PC-9 (cell line): ENCODE results near the gene TAS1R1. TPM values are rescaled to one million over a fixed set of nuclear protein-coding genes. Genes with fewer than 3 reads are reported as not detected.

Source experiments
- BruUV-seq: library from RNA; stranded (reverse); fragments of 400-500 nt; replicated peaks from 2 replicates; lab custom pipeline; 2021; lab: Mats Ljungman, UMichigan
- CTCF ChIA-PET: fragments of 300-600 bp; sonication (Branson Sonifier 250); formaldehyde crosslinking; loops from one replicate; lab custom pipeline; 2022; ENCODE audit warnings: antibody characterized with exemption; lab: Charles Lee
- POLR2A ChIA-PET: fragments of 300-600 bp; sonication (Branson Sonifier 250); formaldehyde crosslinking; loops from one replicate; lab custom pipeline; 2022; ENCODE audit warnings: antibody characterized with exemption; ENCODE audit not compliant: unreplicated experiment; lab: Charles Lee
- DNase-seq, 2 experiments: peaks; one replicate each; pipeline versions ENCODE4 v3.0.0 to v3.0.0-alpha.2; 2015 to 2022; ENCODE audit warnings: mixed read lengths in 1 of 2
- H2AFZ ChIP-seq: fragments of 200-600 bp; sonication (generic); 2 replicates; pipeline ENCODE4 v1.8.1; 2017; ENCODE audit warnings: antibody characterized with exemption
- H3F3A ChIP-seq: fragments of 200-600 bp; sonication (generic); 2 replicates; pipeline ENCODE4 v1.8.1; 2017; ENCODE audit warnings: antibody characterized with exemption, mild to moderate bottlenecking, low read depth; ENCODE audit not compliant: insufficient read depth
- H3K27ac ChIP-seq: fragments of 200-600 bp; sonication (generic); 2 replicates; pipeline ENCODE4 v1.6.1; 2016; ENCODE audit warnings: mixed run types
- H3K27me3 ChIP-seq: fragments of 200-600 bp; sonication (generic); 2 replicates; pipeline ENCODE4 v1.6.1; 2016; ENCODE audit warnings: low read depth, mixed run types; ENCODE audit not compliant: insufficient read depth
- H3K36me3 ChIP-seq: fragments of 200-600 bp; sonication (generic); 2 replicates; pipeline ENCODE4 v1.6.1; 2016; ENCODE audit warnings: low read depth, mixed run types
- H3K4me1 ChIP-seq: fragments of 200-600 bp; sonication (generic); replicated peaks from 2 replicates; pipeline ENCODE4 v1.6.1; 2016; ENCODE audit warnings: mixed run types; ENCODE audit not compliant: insufficient read depth
- H3K4me2 ChIP-seq: fragments of 200-600 bp; sonication (generic); 2 replicates; pipeline ENCODE4 v1.6.1; 2017; ENCODE audit warnings: mixed run types
- H3K4me3 ChIP-seq: fragments of 200-600 bp; sonication (generic); 2 replicates; pipeline ENCODE4 v1.6.1; 2016; ENCODE audit warnings: mixed run types
- H3K79me2 ChIP-seq: fragments of 200-600 bp; sonication (generic); 2 replicates; pipeline ENCODE4 v1.6.1; 2017; ENCODE audit warnings: low read depth, mixed run types
- H3K9me2 ChIP-seq: fragments of 200-600 bp; sonication (generic); 2 replicates; pipeline ENCODE4 v1.8.1; 2017; ENCODE audit warnings: mild to moderate bottlenecking; ENCODE audit not compliant: insufficient read depth
- H3K9me3 ChIP-seq: fragments of 200-600 bp; sonication (generic); 2 replicates; pipeline ENCODE4 v1.8.1; 2016; ENCODE audit warnings: low read depth; ENCODE audit not compliant: insufficient read depth
- H4K20me1 ChIP-seq: fragments of 200-600 bp; sonication (generic); 2 replicates; pipeline ENCODE4 v1.8.1; 2017; ENCODE audit not compliant: insufficient read depth
- CTCF ChIP-seq: fragments of 200-600 bp; sonication (generic); conservative IDR thresholded peaks from 2 replicates; pipeline ENCODE4 v1.6.1; 2017; ENCODE audit warnings: mixed run types, antibody characterized with exemption, mild to moderate bottlenecking, moderate library complexity
- EZH2 ChIP-seq: fragments of 200-600 bp; sonication (generic); IDR thresholded peaks from 2 replicates; pipeline ENCODE4 v1.8.0; 2017; ENCODE audit warnings: antibody characterized with exemption, low read depth
- intact Hi-C: fragments of 100-400 bp; cut with micrococcal nuclease; formaldehyde crosslinking; loops from one replicate; pipeline ENCODE4 v1.10.0; 2022; ENCODE audit not compliant: unreplicated experiment
- total RNA-seq: library from RNA; stranded (reverse); gene quantifications from 2 replicates; pipeline ENCODE4 v1.2.3, GENCODE V29; 2021

The TAS1R1 gene
- total RNA-seq, 1 experiment from 2014 or later = not detected

DNA sequence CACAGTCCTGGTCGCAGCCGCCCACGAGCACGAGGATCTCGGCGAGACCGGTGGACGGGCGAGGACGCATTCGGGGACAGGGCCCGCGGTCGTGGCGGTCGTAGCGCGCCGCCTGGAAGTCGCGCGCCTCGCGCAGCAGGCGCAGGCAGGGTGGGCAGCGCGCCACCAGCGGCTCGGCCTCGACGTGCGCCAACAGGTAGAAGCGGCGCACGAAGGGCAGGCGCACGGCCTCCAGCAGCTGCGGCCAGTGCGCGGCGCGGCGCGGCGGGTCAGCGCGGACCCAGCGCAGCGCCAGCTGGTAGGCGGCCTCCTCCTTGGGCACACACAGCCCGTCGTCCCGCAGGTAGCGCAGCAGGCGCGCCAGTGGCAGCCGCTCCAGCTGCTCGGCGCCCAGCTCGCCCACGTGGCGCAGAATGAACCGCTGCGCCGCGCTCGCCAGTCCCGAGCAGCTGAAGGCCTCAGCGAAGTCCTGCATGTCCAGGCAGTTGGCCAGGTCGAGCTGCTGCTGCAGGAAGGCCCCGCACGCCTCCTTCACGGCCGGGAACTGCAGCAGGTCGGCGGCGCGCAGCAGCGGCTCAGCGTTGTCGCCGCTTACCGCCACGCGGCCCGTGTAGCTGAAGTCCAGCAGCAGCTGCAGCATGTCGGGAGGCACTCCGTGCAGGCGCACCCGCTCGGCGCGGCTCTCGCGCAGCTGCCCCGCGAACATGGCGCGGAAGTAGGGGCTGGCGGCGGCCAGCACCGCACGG, 47.0 kb downstream of the TAS1R1 start:
- no peaks in the 10 kb centered on the region for H3K4me1 ChIP-seq
- H3F3A ChIP-seq = peaks cover 2% of the 10 kb centered on the region; the same call in 1 of the 2 replicates
- ChIA-PET CTCF (no interaction called here), POLR2A (interaction anchor here (0.6 kb wide), 1 partner anchor 112 kb away, joined by 4 read pairs; no protein-coding TSS in a partner anchor)
- peaks cover 44% of the 10 kb centered on the region for H3K79me2 ChIP-seq
- no peaks in the 10 kb centered on the region for H3K27me3 ChIP-seq
- H3K36me3 ChIP-seq = no peaks in the 10 kb centered on the region
- peak overlapping the region; percentile 86 for H3K4me3 ChIP-seq
- TF ChIP-seq EZH2 = no peak
- no peak for TF ChIP-seq CTCF
- no peaks in the 10 kb centered on the region for H3K9me3 ChIP-seq
- H3K9me2 ChIP-seq = no peaks in the 10 kb centered on the region
- DNase-seq = peak in 1 of 2 experiments; percentile 44
- peak overlapping the region; percentile 84 for H3K27ac ChIP-seq
- no peaks in the 10 kb centered on the region; the same call in 1 of the 2 replicates for H4K20me1 ChIP-seq
- BruUV-seq = no TSS peak
- H2AFZ ChIP-seq = peak overlapping the region; percentile 78
- intact Hi-C loops = loop anchor here (1.0 to 5.0 kb wide), 3 partner anchors 11 to 110 kb away; partner anchors contain the start of genes NOL9, PHF13 and PLEKHG5
- peak overlapping the region; percentile 99 for H3K4me2 ChIP-seq

GRCh38 chr1:6602669-6603237, 47.6 kb downstream of the TAS1R1 start, which contains the start of gene KLHL21:
KLHL21 (minus strand) TSS chr1:6602869; CDS start chr1:6602817, 52 bp downstream.
- POLR2A ChIA-PET = no interaction called here
- Histone ChIP-seq H3F3A (peaks cover 2% of the 10 kb centered on the region; the same call in 1 of the 2 replicates), H3K4me1 (no peaks in the 10 kb centered on the region), H3K4me3 (peak within 1 kb of the TSS; percentile 86), H3K36me3 (no peaks in the 10 kb centered on the region), H2AFZ (peak within 1 kb of the TSS; percentile 89), H3K4me2 (peak within 1 kb of the TSS; percentile 99), H3K27ac (peak within 1 kb of the TSS; percentile 84), H3K9me2 (no peaks in the 10 kb centered on the region), H3K9me3 (no peaks in the 10 kb centered on the region), H4K20me1 (no peaks in the 10 kb centered on the region; the same call in 1 of the 2 replicates), H3K27me3 (no peaks in the 10 kb centered on the region), H3K79me2 (peaks cover 39% of the 10 kb centered on the region)
- no TSS peak for BruUV-seq
- no peak for TF ChIP-seq EZH2
- no peak for TF ChIP-seq CTCF
- intact Hi-C loops = loop anchor here (5.0 kb wide), 1 partner anchor 110 kb away; the partner anchor contains the start of gene PLEKHG5
- peak; percentile 54 to 90 for DNase-seq
- CTCF ChIA-PET = no interaction called here

DNA sequence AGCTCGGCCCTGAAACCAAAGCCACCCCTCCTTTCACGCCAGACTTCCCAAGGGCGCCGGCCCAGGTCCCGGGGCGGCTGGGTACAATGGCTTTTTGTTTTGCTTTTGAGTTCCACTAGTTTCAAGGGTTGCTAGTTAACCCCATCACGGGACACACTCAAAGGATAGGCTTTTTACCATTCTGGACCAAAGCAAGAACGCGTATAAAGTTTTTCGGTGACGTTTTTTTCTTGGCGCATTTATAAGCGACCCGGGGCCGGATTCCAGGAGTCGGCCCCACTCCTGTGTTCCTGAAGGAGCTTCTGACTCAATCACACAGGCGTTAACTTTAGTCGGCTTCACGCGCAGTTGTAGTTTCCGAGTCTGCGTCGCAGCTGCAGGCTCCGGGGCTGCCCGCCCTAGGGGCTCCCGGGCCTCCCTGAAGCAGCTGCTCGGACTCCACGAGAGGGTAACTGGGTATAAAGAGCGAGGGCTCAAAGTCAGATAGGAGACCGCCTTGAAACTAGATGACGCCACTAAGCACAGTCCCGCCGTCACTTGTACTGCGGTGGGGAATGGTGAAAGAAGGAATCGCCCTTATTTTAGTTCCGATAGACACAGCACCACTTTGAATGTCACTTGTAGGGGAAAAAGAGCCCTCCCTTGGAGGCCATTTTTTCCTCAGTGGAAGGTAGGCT, 48.3 kb downstream of the TAS1R1 start:
- Histone ChIP-seq H3K27me3 (no peaks in the 10 kb centered on the region), H3K4me1 (no peaks in the 10 kb centered on the region), H4K20me1 (no peaks in the 10 kb centered on the region), H3F3A (peaks cover 2% of the 10 kb centered on the region; the same call in 1 of the 2 replicates), H3K9me3 (no peaks in the 10 kb centered on the region), H3K4me2 (peak overlapping the region; percentile 99), H3K36me3 (no peaks in the 10 kb centered on the region), H2AFZ (peak overlapping the region; percentile 89), H3K4me3 (peak overlapping the region; percentile 68), H3K9me2 (no peaks in the 10 kb centered on the region), H3K27ac (no peak overlapping the region), H3K79me2 (peaks cover 33% of the 10 kb centered on the region)
- CTCF ChIA-PET = interaction anchor here (0.6 kb wide), 1 partner anchor 309 kb away, joined by 3 read pairs; no protein-coding TSS in a partner anchor
- TF ChIP-seq CTCF (no peak), EZH2 (no peak)
- intact Hi-C loops = loop anchor here (5.0 kb wide), 1 partner anchor 111 kb away; the partner anchor contains the start of gene PLEKHG5
- POLR2A ChIA-PET = interaction anchor here (0.5 to 0.6 kb wide), 3 partner anchors 20 to 163 kb away, joined by 3 read pairs; no protein-coding TSS in a partner anchor
- BruUV-seq = TSS peak; percentile 49
- peak; percentile 45 to 49 for DNase-seq
